22Rv1 (cell line): ENCODE data around the gene BANP.

ENCODE experiments used
- ZFX ChIP-seq: fragments of 450-650 bp; IDR thresholded peaks from 2 replicates; pipeline ENCODE4 v1.6.1; 2017; ENCODE audit warnings: antibody characterized with exemption, borderline replicate concordance
- TF ChIP-seq, protein P1 (sequence below): fragments of 450-650 bp; IDR thresholded peaks from 2 replicates; pipeline ENCODE4 v1.5.1; 2017; ENCODE audit warnings: mild to moderate bottlenecking

GRCh38 chr16:88052661-88053060, 101.4 kb downstream of the BANP start:
- TF ChIP-seq, protein P1, sequence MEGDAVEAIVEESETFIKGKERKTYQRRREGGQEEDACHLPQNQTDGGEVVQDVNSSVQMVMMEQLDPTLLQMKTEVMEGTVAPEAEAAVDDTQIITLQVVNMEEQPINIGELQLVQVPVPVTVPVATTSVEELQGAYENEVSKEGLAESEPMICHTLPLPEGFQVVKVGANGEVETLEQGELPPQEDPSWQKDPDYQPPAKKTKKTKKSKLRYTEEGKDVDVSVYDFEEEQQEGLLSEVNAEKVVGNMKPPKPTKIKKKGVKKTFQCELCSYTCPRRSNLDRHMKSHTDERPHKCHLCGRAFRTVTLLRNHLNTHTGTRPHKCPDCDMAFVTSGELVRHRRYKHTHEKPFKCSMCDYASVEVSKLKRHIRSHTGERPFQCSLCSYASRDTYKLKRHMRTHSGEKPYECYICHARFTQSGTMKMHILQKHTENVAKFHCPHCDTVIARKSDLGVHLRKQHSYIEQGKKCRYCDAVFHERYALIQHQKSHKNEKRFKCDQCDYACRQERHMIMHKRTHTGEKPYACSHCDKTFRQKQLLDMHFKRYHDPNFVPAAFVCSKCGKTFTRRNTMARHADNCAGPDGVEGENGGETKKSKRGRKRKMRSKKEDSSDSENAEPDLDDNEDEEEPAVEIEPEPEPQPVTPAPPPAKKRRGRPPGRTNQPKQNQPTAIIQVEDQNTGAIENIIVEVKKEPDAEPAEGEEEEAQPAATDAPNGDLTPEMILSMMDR: no peak
- no peak for TF ChIP-seq ZFX
